ENCODE data around the gene DAPK1. TPM values are rescaled to one million over a fixed set of nuclear protein-coding genes. Genes with fewer than 3 reads are reported as not detected.
A peak's percentile ranks its signal among the peaks of the same experiment; 100 is the strongest.

The DAPK1 gene
- total RNA-seq, 1 donor from 2014 or later = 17.8 TPM

DNA sequence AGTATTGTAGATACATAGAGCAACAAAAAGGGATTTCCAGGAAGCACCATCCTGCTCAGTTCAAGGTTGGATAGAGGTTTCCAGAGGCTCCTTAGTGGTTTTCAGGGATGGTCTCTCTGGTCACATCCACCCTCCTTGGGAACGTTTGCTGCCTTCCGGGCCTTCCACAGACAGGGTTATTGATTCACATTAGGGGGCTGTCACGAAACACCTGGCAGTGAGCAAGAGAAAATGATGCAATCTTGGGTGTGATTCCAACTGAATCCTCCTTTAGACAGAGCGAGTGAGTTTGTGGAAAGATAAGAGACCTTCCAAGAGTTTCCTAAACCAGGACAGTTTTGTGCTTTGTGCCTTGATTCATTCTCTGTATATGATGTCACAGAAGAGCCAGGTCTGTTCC, 184.4 kb downstream of the DAPK1 start:
- Histone ChIP-seq H3K4me1 (no peaks in the 10 kb centered on the region), H3K9me3 (no peaks in the 10 kb centered on the region), H3K4me3 (no peak overlapping the region), H3K36me3 (no peaks in the 10 kb centered on the region), H3K27ac (no peak overlapping the region), H3K27me3 (no peaks in the 10 kb centered on the region)
- no peak for TF ChIP-seq CTCF (IDR thresholded peaks at IDR 0.05)
- DNase-seq (ENCODE audit: low spot score in 2 of 2) = no peak
- intact Hi-C loops (cut with DNase I) = no loop called here

- DNase-seq (ENCODE audit: low spot score in 2 of 2) = no peak
- no peaks in the 10 kb centered on the region for H3K27me3 ChIP-seq
- no peak overlapping the region for H3K4me3 ChIP-seq
- intact Hi-C loops (cut with DNase I) = no loop called here
- H3K4me1 ChIP-seq = no peaks in the 10 kb centered on the region
- H3K27ac ChIP-seq = no peak overlapping the region
- H3K9me3 ChIP-seq = no peaks in the 10 kb centered on the region
- H3K36me3 ChIP-seq = no peaks in the 10 kb centered on the region
- no peak for TF ChIP-seq CTCF (IDR thresholded peaks at IDR 0.05)
These were observed 185.0 kb downstream of the DAPK1 start for GRCh38 chr9:87682618-87683017.

DNA sequence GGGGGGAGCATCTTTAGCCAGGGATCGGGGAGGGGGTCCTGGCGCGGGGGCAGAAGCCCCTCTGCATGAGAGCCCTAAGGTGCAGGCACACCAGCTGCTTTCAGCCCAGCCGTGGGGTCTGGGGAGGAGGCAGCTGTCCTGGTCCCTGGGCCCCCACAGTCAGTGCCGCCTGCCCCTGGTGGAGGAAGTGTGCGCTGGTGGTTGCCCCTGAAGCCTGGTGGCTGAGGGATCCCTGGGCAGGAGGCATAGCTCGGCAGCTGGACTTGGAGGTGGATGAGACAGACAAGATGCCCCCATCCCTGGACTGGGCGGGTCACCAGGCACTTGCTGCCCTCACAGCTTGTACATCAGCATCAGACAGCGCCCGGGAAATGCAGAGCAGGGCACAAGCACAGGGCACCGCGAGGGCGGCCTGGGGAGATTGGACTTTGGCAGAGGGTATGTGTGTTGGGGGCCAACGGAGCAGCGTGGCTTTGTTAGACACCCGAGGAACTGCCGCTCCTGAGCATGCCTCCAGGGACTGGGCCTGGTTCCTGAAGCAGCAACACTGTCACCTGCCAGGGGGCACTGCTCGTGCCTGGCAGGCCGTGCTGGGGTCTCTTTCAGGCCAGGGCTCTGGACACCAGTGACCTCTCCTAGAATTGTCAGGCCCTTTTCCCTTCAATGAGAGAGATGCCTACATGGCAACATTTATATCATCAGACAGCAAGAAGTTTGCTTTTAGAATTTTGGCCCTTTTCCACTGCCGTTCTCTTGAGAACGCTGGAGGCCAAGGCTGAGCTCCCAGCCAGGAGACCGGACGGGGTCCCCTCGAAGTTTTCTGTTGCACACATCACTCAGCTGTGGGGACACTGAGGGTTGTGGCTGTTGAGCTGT, 186.3 kb downstream of the DAPK1 start:
- intact Hi-C loops (cut with DNase I) = loop anchor here (1.0 kb wide), 1 partner anchor 128 kb away; no protein-coding TSS in a partner anchor
- H3K27ac ChIP-seq = no peak overlapping the region
- no peaks in the 10 kb centered on the region for H3K27me3 ChIP-seq
- H3K4me3 ChIP-seq = no peak overlapping the region
- no peaks in the 10 kb centered on the region for H3K4me1 ChIP-seq
- DNase-seq (ENCODE audit: low spot score in 2 of 2) = no peak
- no peak for TF ChIP-seq CTCF (IDR thresholded peaks at IDR 0.05)
- no peaks in the 10 kb centered on the region for H3K9me3 ChIP-seq
- no peaks in the 10 kb centered on the region for H3K36me3 ChIP-seq

- Histone ChIP-seq H3K9me3 (no peaks in the 10 kb centered on the region), H3K4me1 (no peaks in the 10 kb centered on the region), H3K4me3 (no peak overlapping the region), H3K27me3 (no peaks in the 10 kb centered on the region), H3K36me3 (no peaks in the 10 kb centered on the region), H3K27ac (no peak overlapping the region)
- intact Hi-C loops (cut with DNase I) = loop anchor here (1.0 kb wide), 1 partner anchor 128 kb away; no protein-coding TSS in a partner anchor
- peak in 2 of 3 experiments; percentile 54 to 62 for TF ChIP-seq CTCF (IDR thresholded peaks at IDR 0.05)
- peak in 1 of 2 donors; percentile 64 for DNase-seq (ENCODE audit: low spot score in 2 of 2)
These were observed 187.1 kb downstream of the DAPK1 start for GRCh38 chr9:87684627-87685219.

GRCh38 chr9:87685441-87685840, 187.8 kb downstream of the DAPK1 start:
- Histone ChIP-seq H3K27ac (no peak overlapping the region), H3K9me3 (no peaks in the 10 kb centered on the region), H3K4me1 (no peaks in the 10 kb centered on the region), H3K4me3 (no peak overlapping the region), H3K36me3 (no peaks in the 10 kb centered on the region), H3K27me3 (no peaks in the 10 kb centered on the region)
- DNase-seq (ENCODE audit: low spot score in 2 of 2) = no peak
- no peak for TF ChIP-seq CTCF (IDR thresholded peaks at IDR 0.05)
- intact Hi-C loops (cut with DNase I) = no loop called here
